Fibroblast of pulmonary artery (primary cell): Measurements from ENCODE around the gene PHF21A.

Source experiments
- DNase-seq: peaks from one replicate; pipeline ENCODE4 v3.0.0-alpha.2; 2010; ENCODE audit warnings: low read depth
- H3K4me3 ChIP-seq: replicated peaks from 2 replicates; pipeline ENCODE4 v1.5.1; 2011; ENCODE audit warnings: low read depth, mild to moderate bottlenecking, control low read depth, low read length, moderate library complexity
- TF ChIP-seq, protein P1 (sequence below): IDR thresholded peaks from 2 replicates; pipeline ENCODE4 v1.5.1; 2011; ENCODE audit warnings: mild to moderate bottlenecking, control low read depth, low read length, inconsistent platforms; ENCODE audit errors: missing control alignments

The PHF21A gene

DNA sequence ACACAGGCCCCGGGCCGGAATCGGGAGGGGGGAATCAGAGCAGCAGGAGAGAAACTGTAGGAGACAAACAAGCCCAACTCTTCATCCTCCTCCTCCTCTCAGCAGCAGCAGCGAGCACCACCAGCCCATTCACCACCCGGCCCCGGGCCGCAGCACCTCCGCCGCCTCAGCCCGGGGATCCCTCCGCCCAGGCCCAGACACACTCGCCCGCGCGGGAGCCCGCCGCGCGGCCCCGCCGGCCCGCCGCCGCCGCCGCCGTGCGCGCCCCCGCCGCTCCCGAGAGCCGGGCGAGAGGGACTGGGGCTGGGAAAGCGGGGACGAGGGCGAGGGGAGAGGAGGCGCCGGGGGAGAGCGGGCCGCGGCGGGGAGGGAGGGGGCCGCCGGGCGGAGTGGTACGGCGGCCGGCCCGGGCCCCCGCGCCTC is at the start of gene PHF21A:
TSS of gene PHF21A (minus strand) at position 154 of the 423 bp plus-strand sequence. CDS start 37,235 bp downstream, outside the sequence.
- peak within 1 kb of the TSS; percentile 82 for H3K4me3 ChIP-seq
- TF ChIP-seq, protein P1, sequence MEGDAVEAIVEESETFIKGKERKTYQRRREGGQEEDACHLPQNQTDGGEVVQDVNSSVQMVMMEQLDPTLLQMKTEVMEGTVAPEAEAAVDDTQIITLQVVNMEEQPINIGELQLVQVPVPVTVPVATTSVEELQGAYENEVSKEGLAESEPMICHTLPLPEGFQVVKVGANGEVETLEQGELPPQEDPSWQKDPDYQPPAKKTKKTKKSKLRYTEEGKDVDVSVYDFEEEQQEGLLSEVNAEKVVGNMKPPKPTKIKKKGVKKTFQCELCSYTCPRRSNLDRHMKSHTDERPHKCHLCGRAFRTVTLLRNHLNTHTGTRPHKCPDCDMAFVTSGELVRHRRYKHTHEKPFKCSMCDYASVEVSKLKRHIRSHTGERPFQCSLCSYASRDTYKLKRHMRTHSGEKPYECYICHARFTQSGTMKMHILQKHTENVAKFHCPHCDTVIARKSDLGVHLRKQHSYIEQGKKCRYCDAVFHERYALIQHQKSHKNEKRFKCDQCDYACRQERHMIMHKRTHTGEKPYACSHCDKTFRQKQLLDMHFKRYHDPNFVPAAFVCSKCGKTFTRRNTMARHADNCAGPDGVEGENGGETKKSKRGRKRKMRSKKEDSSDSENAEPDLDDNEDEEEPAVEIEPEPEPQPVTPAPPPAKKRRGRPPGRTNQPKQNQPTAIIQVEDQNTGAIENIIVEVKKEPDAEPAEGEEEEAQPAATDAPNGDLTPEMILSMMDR: no peak
- DNase-seq: peak; percentile 96

DNA sequence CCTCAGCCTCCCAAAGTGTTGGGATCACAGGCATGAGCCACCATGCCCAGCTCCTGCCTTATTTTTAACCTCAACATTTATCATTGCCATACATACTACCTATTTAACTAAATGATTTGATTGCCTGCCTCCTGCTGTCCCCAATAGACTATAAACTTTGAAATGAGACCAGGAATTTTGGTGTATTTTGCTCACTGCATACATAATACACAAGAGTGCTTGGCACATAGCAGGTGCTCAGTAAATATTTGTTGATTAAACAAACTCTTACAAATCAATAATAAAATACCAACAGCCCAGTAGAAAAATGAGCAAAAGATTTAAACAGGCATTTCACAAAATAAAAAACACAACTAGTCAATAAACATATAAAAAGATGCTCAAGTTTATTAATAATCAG is 49.5 kb upstream of the PHF21A start:
- DNase-seq: no peak
- no peak overlapping the region for H3K4me3 ChIP-seq
- TF ChIP-seq, protein P1: no peak

DNA sequence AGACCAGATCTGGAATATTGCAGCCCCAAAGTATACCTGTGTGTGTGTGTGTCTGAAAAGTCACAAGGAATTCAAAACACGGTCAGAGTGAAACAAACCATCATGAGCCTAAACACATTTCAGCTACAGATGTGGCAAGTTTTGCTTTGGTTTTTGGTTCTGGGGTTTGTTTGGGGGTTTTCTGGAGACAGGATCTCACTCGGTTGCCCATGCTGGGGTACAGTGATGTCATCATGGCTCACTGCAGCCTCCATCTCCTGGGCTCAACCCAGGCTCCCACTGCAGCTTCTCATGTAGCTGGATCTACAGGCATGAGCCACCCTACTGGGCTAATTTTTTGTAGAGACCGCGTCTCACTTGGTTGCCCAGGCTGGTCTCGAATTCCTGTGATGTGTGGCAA is 41.4 kb upstream of the PHF21A start:
- TF ChIP-seq, protein P1: no peak
- DNase-seq: no peak
- H3K4me3 ChIP-seq: no peak overlapping the region

DNA sequence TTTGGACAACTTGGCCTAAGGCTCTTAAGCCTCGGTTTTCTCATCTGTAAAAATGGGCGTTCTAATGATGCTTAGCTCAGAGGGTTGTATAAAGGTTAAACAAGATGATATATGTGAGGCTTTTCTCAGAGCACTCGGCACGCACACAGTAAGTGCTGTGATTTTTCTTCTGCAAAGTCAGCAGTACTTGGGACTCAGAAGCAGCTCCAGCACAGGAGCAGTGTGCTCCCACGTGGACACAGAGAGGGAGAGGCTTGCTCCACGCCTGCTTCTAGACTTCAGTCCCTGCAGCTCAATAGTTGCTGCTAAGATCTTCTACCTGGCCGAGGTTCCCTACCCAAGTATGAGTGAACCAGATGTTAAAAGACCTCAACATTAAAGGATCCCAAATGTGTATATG is 39.9 kb upstream of the PHF21A start:
- H3K4me3 ChIP-seq: no peak overlapping the region
- TF ChIP-seq, protein P1: no peak
- no peak for DNase-seq

DNA sequence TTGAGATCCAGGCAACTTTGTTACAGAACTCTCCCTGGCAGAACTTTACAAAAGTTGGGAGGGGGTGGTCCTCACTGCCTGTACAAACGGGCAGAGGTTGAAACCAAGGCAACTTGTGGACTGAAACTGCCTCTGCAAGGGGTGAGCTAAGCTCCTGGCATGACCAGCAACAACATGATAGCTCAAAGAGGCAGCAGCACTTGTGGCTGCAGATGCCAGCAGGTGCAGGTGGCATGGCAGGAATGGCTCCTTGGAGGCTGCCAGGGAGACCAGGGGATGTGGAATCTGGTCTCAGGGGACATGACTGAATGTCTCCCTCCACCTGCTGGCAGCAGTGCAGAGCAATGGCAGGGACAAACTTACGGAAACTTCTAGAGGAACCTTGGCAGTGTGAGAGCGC is 38.8 kb upstream of the PHF21A start:
- DNase-seq: no peak
- no peak overlapping the region for H3K4me3 ChIP-seq
- TF ChIP-seq, protein P1: no peak

DNA sequence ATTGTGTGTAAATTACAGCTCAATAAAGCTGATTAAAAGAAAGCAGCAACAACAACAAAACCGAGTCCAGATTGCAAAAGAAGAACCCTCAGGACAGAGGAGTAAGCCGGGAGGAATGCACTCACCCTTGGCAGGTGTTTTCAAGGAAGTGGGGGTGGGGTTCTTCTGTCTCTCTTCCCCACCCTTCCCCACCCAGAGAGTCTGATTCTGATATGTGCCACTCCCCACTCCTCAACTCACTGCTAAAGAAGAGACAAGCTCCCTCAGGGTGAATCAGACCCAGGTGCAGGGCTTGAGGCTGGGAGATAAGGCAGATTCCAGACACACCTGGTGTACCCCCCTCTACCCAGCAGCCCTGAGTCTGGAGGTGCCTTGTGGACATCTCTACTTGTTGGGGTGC is 38.4 kb upstream of the PHF21A start:
- H3K4me3 ChIP-seq: no peak overlapping the region
- no peak for DNase-seq
- TF ChIP-seq, protein P1: no peak

DNA sequence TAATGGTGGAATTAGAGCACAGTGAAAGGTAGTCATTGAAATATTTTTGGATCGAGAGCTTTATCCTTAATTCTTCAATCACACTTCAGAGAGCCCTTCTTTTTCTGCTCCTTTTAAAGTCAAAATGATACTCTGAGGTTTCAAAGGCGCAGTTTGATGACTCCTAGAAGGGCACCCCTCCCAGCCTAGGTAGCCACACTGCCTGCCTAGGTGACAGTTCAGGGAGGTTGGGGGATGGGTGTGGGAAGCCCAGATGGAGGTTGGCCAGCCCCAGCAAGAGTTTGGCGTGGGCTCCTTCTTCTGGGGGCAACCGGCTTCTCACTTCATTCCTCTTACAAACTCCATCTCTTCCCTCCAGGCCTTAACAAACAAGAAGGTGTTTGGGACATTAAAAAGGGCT is 28.6 kb upstream of the PHF21A start:
- no peak overlapping the region for H3K4me3 ChIP-seq
- DNase-seq: no peak
- TF ChIP-seq, protein P1: no peak
